GM18505 (cell line): ENCODE data around the gene PPP2R5E.

ENCODE experiments used
- ATAC-seq: cut with Tn5 transposase; IDR thresholded peaks from one replicate; pipeline ENCODE4 v1.9.1; 2021; ENCODE audit not compliant: unreplicated experiment
- POLR2A ChIP-seq: IDR thresholded peaks from 4 replicates; pipeline ENCODE4 v1.6.1; 2011; ENCODE audit warnings: borderline replicate concordance; ENCODE audit not compliant: insufficient read depth, insufficient read length; ENCODE audit errors: extremely low read depth

The PPP2R5E gene

GRCh38 chr14:63426838-63427352, 116.3 kb downstream of the PPP2R5E start:
- ATAC-seq, result no peak
- no peak for TF ChIP-seq POLR2A

GRCh38 chr14:63423889-63424288, 119.3 kb downstream of the PPP2R5E start:
- TF ChIP-seq POLR2A, result no peak
- no peak for ATAC-seq

DNA sequence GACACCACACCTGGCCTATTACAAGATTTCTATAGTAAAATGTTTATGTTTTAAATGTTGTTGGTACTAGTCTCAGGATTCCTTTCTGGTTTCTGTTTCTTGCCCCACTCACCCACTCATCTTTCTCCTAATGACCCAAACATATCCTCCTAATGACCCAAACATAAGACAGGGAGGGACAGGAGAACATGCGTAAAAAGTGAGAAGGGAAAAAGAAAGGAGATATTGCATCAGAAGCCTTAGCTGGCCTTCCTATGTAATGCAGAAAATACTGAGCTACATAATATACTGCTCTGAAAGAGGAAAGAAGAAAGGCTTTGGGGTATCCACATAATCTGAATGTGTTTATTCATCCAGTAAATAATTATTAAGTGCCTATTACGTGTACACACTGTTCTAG, 119.8 kb downstream of the PPP2R5E start:
- ATAC-seq, result no peak

GRCh38 chr14:63421919-63422318, 121.3 kb downstream of the PPP2R5E start:
- no peak for TF ChIP-seq POLR2A
- no peak for ATAC-seq

More for the DNA sequence above, 119.8 kb downstream of the PPP2R5E start:
- TF ChIP-seq POLR2A, result no peak

GRCh38 chr14:63421226-63421625, 122.0 kb downstream of the PPP2R5E start:
- ATAC-seq, result no peak
- TF ChIP-seq POLR2A, result no peak

DNA sequence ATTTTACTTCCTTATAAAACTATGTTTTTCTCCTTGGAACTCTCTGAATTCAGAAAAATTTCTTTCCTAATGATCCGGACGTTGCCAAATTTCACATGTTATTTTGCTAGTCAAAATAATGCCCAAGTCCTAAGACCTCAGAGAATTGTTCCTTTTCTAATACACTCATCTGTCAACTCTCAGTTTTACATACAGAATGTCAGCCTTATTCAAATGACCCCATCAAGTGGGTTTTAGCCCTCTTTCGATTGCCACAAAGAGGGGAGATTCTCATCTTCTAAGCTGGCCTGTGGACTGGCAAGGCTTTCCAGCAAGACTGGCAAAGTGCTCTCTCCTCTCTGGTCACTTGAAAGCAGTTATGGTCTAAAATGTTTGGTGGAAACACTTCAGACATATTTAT, 125.2 kb downstream of the PPP2R5E start:
- ATAC-seq, result no peak
- no peak for TF ChIP-seq POLR2A

GRCh38 chr14:63413009-63413408, 130.2 kb downstream of the PPP2R5E start:
- no peak for ATAC-seq
- TF ChIP-seq POLR2A, result no peak

GRCh38 chr14:63406333-63406732, 136.8 kb downstream of the PPP2R5E start:
- no peak for ATAC-seq
- no peak for TF ChIP-seq POLR2A

DNA sequence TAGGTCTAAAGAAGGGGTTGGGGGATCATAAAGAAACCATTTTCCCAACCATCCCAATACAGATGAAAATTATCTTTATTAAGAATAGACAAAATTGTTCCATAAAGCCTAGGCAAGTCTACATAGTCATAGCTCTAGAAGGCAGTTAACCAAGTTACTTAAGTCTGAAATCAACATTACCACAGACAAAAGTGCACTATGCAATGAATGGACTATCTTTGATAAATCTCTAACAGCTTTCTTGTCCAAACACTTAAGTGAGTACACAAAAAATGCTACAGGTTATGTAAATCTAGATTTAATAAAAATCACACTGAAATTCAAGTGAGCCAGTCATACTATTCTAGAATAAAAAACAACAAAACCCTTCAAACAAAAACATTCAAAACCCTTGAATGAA, 137.5 kb downstream of the PPP2R5E start:
- TF ChIP-seq POLR2A, result no peak
- no peak for ATAC-seq

GRCh38 chr14:63404906-63405305, 138.3 kb downstream of the PPP2R5E start:
- no peak for TF ChIP-seq POLR2A
- no peak for ATAC-seq

- no peak for ATAC-seq
These were observed 141.5 kb downstream of the PPP2R5E start for GRCh38 chr14:63401646-63402045.

DNA sequence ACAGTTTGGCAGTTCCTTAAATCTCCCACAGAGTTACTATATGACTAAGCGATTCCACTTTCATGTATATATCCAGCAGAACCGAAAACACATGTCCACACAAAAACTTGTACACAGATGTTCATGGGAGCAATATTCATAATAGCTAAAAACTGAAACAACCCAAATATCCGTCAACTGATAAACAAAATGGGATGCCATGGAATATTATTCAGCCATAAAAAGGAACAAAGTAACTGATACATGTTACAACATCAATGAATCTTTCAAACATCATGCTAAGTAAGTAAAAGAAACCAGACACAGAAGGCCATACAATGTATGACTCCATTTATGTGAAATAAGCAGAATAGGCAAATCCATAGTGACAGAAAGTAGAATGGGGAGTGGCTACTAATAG, 144.2 kb downstream of the PPP2R5E start:
- no peak for ATAC-seq
- TF ChIP-seq POLR2A, result no peak

More at GRCh38 chr14:63401646-63402045, 141.5 kb downstream of the PPP2R5E start:
- TF ChIP-seq POLR2A, result no peak

GRCh38 chr14:63394841-63395240, 148.3 kb downstream of the PPP2R5E start:
- ATAC-seq, result no peak
- TF ChIP-seq POLR2A, result no peak

DNA sequence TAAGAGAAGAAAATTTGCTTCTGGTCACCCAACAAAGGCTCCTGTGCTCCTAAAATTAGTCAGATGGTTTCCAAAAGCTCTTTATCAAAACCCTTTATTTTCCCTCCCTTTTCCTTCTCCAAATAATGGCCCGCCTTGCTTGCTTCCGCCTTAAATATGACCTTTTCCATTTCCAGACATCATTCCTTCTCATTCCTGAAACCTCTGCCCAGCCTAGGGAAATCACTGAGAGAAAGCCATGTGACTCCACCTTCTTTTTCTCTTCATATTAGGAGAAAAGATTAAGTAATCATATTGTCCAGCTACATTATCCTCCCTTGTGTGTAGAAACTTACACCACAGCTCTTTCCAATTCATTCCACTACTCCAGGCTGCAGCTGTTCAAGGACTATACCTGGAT, 148.7 kb downstream of the PPP2R5E start:
- ATAC-seq, result no peak
- no peak for TF ChIP-seq POLR2A

- ATAC-seq, result no peak
- no peak for TF ChIP-seq POLR2A
These were observed 150.2 kb downstream of the PPP2R5E start for GRCh38 chr14:63393012-63393411.
